Loucy (cell line): ENCODE measurements around the gene DGAT2.
A peak's percentile ranks its signal among the peaks of the same experiment; 100 is the strongest.

Experiments
- H2AFZ ChIP-seq: fragments of 200-600 bp; sonication (generic); 2 replicates; pipeline ENCODE4 v1.6.0; 2016; ENCODE audit warnings: antibody characterized with exemption, mild to moderate bottlenecking, low read length, moderate library complexity
- H3F3A ChIP-seq: fragments of 200-600 bp; 2 replicates; pipeline ENCODE4 v1.6.0; 2016; ENCODE audit warnings: antibody characterized with exemption, low read depth, mild to moderate bottlenecking
- H3K27me3 ChIP-seq: fragments of 200-600 bp; sonication (generic); 2 replicates; pipeline ENCODE4 v1.6.1; 2014; ENCODE audit warnings: low read length, mild to moderate bottlenecking; ENCODE audit not compliant: insufficient read depth, poor library complexity, severe bottlenecking
- H3K36me3 ChIP-seq: fragments of 200-600 bp; sonication (generic); 2 replicates; pipeline ENCODE4 v1.6.1; 2016; ENCODE audit warnings: low read length; ENCODE audit not compliant: insufficient read depth
- H3K4me1 ChIP-seq: fragments of 200-600 bp; sonication (generic); 2 replicates; pipeline ENCODE4 v1.5.1; 2014; ENCODE audit warnings: low read length, mild to moderate bottlenecking; ENCODE audit not compliant: insufficient read depth, poor library complexity, severe bottlenecking
- H3K4me2 ChIP-seq: fragments of 200-600 bp; sonication (generic); 2 replicates; pipeline ENCODE4 v1.6.0; 2014; ENCODE audit warnings: antibody characterized with exemption, low read length, low read depth, mild to moderate bottlenecking; ENCODE audit not compliant: poor library complexity, severe bottlenecking
- H3K4me3 ChIP-seq: fragments of 200-600 bp; sonication (generic); 2 replicates; pipeline ENCODE4 v1.5.1; 2014; ENCODE audit warnings: low read length, mild to moderate bottlenecking, mixed read lengths; ENCODE audit not compliant: poor library complexity, severe bottlenecking
- H3K79me2 ChIP-seq: fragments of 200-600 bp; sonication (generic); 2 replicates; pipeline ENCODE4 v1.6.1; 2014; ENCODE audit warnings: low read length; ENCODE audit not compliant: insufficient read depth
- H3K9ac ChIP-seq: fragments of 200-600 bp; sonication (generic); 2 replicates; pipeline ENCODE4 v1.6.0; 2014; ENCODE audit warnings: mild to moderate bottlenecking, low read depth, low read length, moderate library complexity; ENCODE audit not compliant: poor library complexity, severe bottlenecking
- H3K9me2 ChIP-seq: fragments of 200-600 bp; sonication (generic); replicated peaks from 2 replicates; pipeline ENCODE4 v1.6.1; 2016; ENCODE audit warnings: low read depth, low read length, mixed read lengths
- H3K9me3 ChIP-seq: fragments of 200-600 bp; sonication (generic); 2 replicates; pipeline ENCODE4 v1.6.1; 2014; ENCODE audit warnings: mild to moderate bottlenecking, antibody characterized with exemption, low read length, low read depth; ENCODE audit not compliant: insufficient read depth
- H4K20me1 ChIP-seq: fragments of 200-600 bp; sonication (generic); 2 replicates; pipeline ENCODE4 v1.6.0; 2014; ENCODE audit warnings: antibody characterized with exemption, low read length, mild to moderate bottlenecking; ENCODE audit not compliant: insufficient read depth, poor library complexity, severe bottlenecking
- EZH2phosphoT487 ChIP-seq: fragments of 200-600 bp; IDR thresholded peaks from 2 replicates; pipeline ENCODE4 v1.6.1; 2018; ENCODE audit warnings: antibody characterized with exemption, mild to moderate bottlenecking, moderate library complexity, borderline replicate concordance
- TF ChIP-seq, protein P1 (sequence below): fragments of 200-600 bp; sonication (generic); conservative IDR thresholded peaks from 2 replicates; pipeline ENCODE4 v1.5.1; 2014; ENCODE audit warnings: mild to moderate bottlenecking, antibody characterized with exemption, low read length

DGAT2 gene, protein sequence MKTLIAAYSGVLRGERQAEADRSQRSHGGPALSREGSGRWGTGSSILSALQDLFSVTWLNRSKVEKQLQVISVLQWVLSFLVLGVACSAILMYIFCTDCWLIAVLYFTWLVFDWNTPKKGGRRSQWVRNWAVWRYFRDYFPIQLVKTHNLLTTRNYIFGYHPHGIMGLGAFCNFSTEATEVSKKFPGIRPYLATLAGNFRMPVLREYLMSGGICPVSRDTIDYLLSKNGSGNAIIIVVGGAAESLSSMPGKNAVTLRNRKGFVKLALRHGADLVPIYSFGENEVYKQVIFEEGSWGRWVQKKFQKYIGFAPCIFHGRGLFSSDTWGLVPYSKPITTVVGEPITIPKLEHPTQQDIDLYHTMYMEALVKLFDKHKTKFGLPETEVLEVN

GRCh38 chr11:75768112-75768908, at the start of gene DGAT2:
Gene DGAT2, plus strand, starts transcription at chr11:75768778. Its CDS starts 214 bp downstream, at chr11:75768992.
- TF ChIP-seq EZH2phosphoT487: no peak
- TF ChIP-seq, protein P1, sequence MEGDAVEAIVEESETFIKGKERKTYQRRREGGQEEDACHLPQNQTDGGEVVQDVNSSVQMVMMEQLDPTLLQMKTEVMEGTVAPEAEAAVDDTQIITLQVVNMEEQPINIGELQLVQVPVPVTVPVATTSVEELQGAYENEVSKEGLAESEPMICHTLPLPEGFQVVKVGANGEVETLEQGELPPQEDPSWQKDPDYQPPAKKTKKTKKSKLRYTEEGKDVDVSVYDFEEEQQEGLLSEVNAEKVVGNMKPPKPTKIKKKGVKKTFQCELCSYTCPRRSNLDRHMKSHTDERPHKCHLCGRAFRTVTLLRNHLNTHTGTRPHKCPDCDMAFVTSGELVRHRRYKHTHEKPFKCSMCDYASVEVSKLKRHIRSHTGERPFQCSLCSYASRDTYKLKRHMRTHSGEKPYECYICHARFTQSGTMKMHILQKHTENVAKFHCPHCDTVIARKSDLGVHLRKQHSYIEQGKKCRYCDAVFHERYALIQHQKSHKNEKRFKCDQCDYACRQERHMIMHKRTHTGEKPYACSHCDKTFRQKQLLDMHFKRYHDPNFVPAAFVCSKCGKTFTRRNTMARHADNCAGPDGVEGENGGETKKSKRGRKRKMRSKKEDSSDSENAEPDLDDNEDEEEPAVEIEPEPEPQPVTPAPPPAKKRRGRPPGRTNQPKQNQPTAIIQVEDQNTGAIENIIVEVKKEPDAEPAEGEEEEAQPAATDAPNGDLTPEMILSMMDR: peak; percentile 73
- Histone ChIP-seq H4K20me1 (no peaks in the 10 kb centered on the region), H3K4me1 (peaks cover 26% of the 10 kb centered on the region), H3K79me2 (no peaks in the 10 kb centered on the region), H2AFZ (peak within 1 kb of the TSS; percentile 95), H3F3A (no peaks in the 10 kb centered on the region), H3K4me2 (peak within 1 kb of the TSS; percentile 73), H3K27me3 (no peaks in the 10 kb centered on the region), H3K9me2 (no peaks in the 10 kb centered on the region), H3K9me3 (no peaks in the 10 kb centered on the region), H3K4me3 (peak within 1 kb of the TSS; percentile 71), H3K36me3 (no peaks in the 10 kb centered on the region), H3K9ac (peak within 1 kb of the TSS; percentile 66)

DNA sequence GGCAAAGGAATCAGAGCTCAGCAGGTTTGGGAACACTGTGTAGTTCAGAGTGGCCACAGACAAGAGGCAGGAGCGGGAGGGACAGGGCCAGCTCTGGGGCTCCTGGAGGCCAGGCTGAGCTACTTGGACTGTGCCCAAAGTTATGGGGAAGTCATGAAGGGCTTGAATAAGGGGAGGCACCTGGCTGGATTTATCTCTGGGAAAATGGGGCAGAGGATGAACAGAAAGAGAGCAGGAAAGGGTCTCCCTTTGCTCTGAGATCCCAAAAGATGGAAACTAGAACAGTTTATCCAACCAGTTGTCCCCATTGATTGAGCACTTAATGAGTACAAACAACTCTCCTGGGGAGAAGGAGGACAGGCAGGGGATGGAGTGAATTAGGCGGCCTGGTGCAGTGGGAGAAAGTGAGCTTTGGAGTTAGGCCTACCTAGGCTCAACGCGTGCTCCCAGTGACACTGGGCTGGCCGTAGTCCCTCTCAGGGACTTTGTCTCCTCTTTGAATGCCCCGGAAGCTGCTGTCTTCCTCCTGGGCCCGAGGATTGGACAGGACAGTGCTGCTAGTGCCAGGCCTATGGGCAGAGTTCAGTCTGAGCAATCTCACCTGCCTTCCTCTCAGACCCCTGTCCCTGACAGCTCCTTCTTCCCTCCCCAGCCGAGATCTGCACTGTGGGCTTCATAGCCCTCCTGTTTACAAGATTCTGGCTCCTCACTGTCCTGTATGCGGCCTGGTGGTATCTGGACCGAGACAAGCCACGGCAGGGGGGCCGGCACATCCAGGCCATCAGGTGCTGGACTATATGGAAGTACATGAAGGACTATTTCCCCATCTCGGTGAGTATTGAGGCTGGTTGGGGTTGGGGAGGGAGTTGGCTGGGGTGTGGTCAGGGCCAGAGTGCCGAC, 49.0 kb upstream of the DGAT2 start:
- no peaks in the 10 kb centered on the region for H3K9me3 ChIP-seq
- no peak for TF ChIP-seq EZH2phosphoT487
- TF ChIP-seq, protein P1: no peak
- no peaks in the 10 kb centered on the region for H3K79me2 ChIP-seq
- no peaks in the 10 kb centered on the region for H3K36me3 ChIP-seq
- no peaks in the 10 kb centered on the region for H4K20me1 ChIP-seq
- no peak overlapping the region for H3K4me3 ChIP-seq
- no peaks in the 10 kb centered on the region for H3K9me2 ChIP-seq
- H3F3A ChIP-seq: no peaks in the 10 kb centered on the region
- H3K27me3 ChIP-seq: peaks cover 4% of the 10 kb centered on the region
- H2AFZ ChIP-seq: no peak overlapping the region
- no peak overlapping the region for H3K4me2 ChIP-seq
- H3K9ac ChIP-seq: no peak overlapping the region
- no peaks in the 10 kb centered on the region for H3K4me1 ChIP-seq

DNA sequence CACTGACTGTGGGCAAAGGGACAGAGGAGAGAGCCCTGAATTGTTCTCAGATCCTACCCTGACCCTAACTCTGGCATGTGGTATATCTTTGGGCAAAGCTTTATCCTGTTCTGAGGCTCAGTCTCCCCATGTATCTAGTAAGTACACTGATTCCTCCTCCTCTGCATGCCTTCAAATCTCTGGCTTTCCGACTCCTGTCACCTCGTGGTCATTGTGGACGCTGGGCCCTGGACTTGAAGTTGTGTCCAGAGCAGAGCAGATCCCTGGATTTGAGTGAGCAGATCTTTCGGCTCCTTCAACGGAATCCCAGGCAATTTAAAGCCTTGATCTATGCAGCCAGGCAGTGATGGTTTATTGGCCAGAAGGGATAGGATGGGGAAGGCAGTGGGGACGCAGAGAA, 47.9 kb upstream of the DGAT2 start:
- no peak overlapping the region for H2AFZ ChIP-seq
- no peak overlapping the region for H3K9ac ChIP-seq
- H3K4me3 ChIP-seq: no peak overlapping the region

More for the DNA sequence above, 47.9 kb upstream of the DGAT2 start:
- Histone ChIP-seq H3K36me3 (no peaks in the 10 kb centered on the region), H3K27me3 (peaks cover 4% of the 10 kb centered on the region), H4K20me1 (no peaks in the 10 kb centered on the region), H3K4me1 (no peaks in the 10 kb centered on the region), H3K4me2 (no peak overlapping the region), H3K9me2 (no peaks in the 10 kb centered on the region), H3K9me3 (no peaks in the 10 kb centered on the region), H3K79me2 (no peaks in the 10 kb centered on the region), H3F3A (no peaks in the 10 kb centered on the region)
- no peak for TF ChIP-seq EZH2phosphoT487
